HG03045 (cell line): ENCODE data around the gene ADD1.
A peak's percentile ranks its signal among the peaks of the same experiment; 100 is the strongest.

Experiments
- ATAC-seq: cut with Tn5 transposase; IDR thresholded peaks from one replicate; pipeline ENCODE4 v1.9.1; 2021; ENCODE audit warnings: mild to moderate bottlenecking, moderate library complexity; ENCODE audit not compliant: unreplicated experiment

ADD1 gene

GRCh38 chr4:2843263-2843940 lies at the start of gene ADD1:
ADD1 (plus strand) TSS chr4:2843844; CDS start chr4:2875916, 32,072 bp downstream.
- peak; percentile 88 for ATAC-seq

DNA sequence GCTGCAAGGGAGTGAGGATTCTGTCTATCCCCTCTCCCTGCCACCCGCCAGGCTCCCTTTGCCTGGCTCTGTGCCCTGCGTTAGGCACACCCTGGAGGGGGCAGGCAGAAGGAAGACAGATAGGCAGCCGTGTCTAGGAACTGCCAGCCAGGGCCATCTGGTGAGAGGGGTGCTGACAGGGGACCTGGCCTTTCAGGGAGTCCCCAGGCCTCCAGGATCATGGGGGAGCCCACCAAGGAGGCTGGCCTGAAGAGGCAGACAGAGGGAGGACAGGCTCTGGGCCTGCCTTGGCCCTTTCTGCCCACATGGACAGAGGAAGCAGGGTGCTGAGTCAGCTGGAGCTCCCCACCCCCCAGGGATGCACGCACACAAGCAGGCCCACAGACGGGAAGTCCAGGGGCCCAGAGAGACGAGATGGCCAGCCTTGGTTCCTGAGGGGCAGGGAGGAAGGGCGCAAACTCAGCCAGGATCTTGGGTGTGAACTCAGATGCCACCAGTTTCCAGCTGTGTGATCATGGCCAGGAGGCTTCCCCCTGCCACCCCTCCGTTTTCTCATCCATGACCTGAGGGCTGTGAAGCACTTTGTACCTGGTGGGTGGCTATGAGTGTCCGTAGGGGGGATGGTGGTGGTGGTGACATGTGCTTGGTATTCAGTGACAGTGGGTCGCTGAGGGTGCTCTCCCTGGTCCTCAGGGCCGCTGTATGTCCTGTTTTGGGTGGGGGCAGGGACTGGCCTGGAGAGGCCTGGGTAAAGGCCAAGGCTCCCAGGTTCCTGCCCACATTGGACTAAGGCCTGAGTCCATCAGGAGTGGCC lies 49.0 kb upstream of the ADD1 start:
- ATAC-seq = no peak

DNA sequence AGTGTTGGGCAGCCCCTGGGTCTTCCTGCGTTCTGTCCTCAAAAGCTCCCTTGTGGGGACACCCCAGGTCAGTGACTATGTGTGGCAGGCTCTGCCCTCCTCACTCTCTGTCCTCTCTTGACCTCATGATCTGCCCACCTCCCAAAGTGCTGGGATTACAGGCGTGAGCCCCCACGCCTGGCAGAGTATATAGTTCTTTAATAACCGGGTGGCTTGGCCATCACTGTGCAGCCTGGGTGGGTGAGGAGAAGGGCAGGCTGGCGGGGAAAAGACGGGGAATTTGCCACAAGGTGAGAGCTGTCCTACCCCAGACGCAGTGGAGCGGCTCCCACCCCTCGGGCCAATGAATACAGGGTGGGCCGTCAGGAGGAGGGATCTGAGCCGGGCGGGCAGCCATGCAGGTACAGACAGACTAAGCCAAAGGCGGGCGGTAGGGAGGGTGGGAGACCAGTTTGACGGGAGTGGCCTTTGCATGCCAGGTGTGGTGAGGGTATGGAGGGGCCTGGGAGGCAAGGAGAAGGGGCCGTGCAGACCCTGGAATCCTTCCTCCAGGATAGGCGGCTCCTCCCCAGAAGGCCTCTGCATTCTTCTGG lies 48.2 kb upstream of the ADD1 start:
- ATAC-seq = no peak

DNA sequence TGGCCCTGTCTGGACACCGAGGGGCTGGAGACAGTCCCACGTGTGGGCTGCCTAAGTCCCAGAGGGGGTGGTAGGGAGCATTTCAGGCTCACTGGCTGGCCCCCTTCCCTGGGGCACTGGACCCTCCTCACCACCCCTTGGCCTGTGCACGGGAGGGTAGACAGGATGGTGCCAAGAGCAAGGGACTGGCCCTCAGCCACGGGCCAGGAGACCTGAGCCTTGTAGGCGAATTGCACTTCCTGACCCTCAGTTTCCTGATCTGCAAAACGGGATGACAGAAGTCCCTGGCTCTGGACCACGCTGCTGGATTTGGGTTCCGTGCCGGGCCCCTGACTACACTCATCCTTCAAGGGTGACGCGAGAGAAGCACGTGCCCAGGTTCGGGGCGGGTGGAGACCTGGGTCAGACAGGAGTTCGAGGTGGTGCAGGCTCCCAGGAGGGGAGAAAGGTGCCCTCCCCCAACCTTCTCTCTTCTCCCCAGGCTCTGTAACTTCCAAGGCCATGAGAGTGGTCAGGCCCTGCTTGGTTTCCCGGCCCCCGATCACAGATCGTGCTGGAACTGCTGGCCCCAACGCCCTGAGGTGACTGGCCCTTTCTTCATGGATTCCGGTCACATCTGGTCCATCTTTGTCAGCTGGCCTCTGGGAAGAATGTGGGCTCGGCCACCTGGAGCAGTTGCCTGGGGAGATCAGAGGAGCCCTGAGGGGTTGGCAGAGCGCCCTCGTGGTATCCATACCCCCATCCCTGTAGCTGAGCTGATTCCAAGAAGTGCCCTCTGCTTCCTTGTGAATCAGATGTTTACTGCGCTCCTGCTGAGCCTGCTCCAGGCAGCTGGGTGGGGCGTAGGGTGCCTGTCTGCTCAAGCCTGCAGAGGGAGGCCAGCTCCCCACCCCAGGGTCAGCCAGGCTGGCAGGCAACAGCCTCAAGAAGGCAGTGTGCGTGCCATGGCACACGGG lies 47.5 kb upstream of the ADD1 start:
- no peak for ATAC-seq

GRCh38 chr4:2796849-2797544 lies 46.6 kb upstream of the ADD1 start:
- no peak for ATAC-seq

- peak; percentile 6 for ATAC-seq
Measured at GRCh38 chr4:2797545-2798305, 45.9 kb upstream of the ADD1 start.

DNA sequence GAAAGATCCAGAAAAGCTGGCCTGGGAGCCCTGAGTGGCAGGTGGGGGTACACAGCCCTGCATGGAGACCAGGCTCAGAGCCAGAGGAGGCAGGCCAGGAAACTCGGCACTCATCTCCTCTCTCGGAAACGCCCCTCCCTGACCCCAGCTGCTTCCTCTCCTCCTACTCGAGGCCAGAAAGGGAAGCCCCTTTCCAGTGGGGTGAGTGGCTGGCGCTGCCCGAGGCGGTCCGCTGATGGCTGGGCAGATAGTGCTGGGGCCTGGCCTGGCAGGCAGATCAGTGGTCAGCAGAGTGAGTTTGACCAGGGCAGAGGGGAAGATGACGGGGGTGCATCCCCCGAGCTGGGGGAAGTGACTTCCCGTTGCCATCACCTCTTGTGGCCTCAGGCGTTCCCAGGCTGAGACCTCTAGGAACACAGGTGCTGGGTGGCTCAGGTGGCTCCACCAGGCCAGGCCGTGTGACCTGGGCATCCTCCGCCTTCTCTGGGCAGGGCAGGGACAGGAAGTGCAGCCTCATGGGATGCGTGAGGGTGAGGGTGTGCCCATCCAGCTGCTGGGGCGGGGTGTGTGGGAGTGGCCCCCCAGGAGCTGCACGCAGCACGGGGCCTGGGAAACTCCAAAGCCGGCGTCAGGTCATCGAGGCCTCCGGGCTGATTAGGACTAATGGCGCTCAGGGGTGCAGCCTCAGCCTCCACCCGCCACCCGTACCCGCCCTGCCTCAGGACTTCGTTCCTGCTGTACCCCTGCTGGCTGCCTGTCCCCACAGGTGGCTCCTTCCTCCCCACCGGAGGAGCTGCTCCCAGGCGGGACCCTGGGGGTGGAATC lies 45.0 kb upstream of the ADD1 start:
- ATAC-seq = peak; percentile 47

- ATAC-seq = no peak
Measured at GRCh38 chr4:2799224-2799911, 44.3 kb upstream of the ADD1 start.

DNA sequence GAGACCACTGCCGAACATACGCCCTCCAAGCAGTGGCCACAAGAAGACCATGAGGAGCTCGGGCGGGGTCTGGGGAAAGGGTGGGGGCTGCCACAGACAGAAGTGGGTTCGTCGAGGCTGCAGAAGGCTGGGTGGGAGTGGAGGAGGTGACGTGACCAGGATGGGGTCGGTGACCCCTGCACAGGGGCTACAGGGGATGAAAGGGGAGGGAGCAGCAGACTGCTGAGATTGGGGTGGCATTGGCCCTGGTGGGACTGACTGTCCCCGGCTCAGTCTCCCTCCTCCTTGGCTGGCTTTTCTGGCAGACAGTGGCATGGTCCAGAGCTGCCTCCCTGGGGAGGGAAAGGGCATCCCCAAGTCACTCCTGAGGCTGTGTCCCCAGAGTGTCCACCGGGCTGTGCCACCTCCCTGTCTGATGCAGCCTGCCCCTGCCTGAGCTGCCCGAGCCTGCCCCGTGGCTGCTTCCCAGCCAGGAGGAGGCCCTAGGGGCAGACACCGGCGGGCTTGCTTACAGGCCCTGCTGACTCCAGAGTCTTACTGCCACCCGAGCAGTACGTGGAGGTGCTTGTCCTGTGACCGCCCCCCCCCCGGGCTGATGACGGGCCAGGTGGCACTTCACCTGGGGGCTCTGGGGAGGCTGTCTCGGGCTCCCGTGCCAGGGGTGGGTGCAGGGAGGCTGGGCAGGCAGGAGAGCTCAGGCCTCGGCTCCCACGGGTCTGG lies 43.5 kb upstream of the ADD1 start:
- no peak for ATAC-seq

GRCh38 chr4:2800691-2801596 lies 42.7 kb upstream of the ADD1 start:
- ATAC-seq = no peak

- ATAC-seq = no peak
Measured at GRCh38 chr4:2802618-2803531, 40.8 kb upstream of the ADD1 start.

- ATAC-seq = no peak
Measured at GRCh38 chr4:2803624-2804448, 39.8 kb upstream of the ADD1 start.

GRCh38 chr4:2804449-2804972 lies 39.1 kb upstream of the ADD1 start:
- ATAC-seq = no peak

DNA sequence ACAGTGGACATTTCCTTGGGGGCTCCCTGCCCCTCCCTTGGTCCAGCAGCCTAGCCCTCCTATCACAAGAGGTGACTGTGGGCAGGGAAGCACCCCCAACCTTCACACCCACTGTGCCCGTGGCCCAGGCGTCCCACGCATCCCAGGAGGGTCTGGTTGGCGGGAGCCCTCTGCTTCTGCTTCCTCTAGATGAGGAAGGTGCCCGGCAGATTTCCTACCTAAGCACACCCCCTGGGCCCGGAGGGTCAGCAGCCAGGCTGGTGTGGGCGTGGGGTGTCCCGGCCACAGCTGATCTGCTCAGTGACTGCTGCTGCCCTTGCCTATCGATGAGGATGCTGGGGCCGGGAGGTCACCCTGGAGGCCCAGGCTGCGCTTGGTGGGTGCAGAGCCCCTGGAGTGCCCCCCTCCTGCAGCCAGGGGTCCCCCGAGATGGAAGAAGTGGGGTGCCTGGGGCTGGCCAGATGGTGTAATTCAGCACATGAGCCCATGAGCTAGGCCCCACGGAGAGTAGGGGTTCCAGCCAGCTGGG lies 38.6 kb upstream of the ADD1 start:
- ATAC-seq = no peak
